Iris pigment epithelial cell (primary cell): ENCODE measurements around the gene GH2.
"Not testable (repeated sequence)": the region's sequence is repeated elsewhere in the genome, so short reads cannot be mapped to it uniquely, and the experiment has no call there.

Source experiments
- DNase-seq: peaks from one replicate; pipeline ENCODE4 v3.0.0-alpha.2; 2011; ENCODE audit warnings: low read depth

The GH2 gene

DNA sequence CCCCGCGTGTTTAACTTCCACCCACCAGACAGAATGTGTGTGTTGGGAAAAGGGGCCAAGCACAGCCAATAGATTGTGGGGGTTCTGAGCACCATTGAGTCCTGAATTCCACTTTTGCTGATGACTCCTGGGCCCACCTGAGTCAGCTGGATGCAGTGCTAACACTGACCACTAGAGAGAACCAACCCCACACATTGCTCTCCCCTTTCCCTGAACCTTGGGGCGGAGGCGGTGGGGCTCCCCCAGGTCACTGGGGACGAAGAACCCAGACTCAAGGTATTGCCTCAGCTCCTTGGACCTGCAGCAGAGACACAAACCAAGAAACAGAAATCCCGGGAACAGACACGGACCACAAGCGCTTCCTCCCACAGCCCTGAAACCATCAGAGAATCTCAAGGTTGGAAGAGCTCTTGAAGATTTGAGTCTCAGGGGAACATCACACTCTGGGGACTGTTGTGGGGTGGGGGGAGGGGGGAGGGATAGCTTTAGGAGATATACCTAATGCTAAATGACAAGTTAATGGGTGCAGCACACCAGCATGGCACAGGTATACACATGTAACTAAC lies 7.6 kb downstream of the GH2 start:
- DNase-seq, result not testable (repeated sequence)

DNA sequence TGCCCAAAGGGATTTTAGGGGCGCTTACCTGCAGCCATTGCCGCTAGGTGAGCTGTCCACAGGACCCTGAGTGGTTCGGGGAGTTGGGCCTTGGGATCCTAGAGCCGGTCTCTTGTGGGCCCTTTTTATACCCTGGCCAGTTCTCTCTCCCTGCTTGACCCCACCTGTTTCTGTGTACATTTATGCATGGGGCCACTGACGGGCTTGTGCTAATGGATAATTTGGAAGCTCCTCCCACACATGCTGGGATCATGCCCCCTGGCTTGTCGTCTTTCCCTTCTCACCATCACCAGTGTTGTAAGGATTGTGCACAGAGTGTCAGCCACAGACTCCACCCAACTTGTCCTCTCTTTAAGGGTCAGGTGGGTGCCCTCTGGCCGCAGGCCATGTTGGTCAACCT lies 8.2 kb downstream of the GH2 start, which contains the start of gene CSH2:
CSH2 (minus strand) TSS at position 101 of the 400 bp plus-strand sequence; CDS start at position 38, 63 bp downstream.
- not testable (repeated sequence) for DNase-seq

DNA sequence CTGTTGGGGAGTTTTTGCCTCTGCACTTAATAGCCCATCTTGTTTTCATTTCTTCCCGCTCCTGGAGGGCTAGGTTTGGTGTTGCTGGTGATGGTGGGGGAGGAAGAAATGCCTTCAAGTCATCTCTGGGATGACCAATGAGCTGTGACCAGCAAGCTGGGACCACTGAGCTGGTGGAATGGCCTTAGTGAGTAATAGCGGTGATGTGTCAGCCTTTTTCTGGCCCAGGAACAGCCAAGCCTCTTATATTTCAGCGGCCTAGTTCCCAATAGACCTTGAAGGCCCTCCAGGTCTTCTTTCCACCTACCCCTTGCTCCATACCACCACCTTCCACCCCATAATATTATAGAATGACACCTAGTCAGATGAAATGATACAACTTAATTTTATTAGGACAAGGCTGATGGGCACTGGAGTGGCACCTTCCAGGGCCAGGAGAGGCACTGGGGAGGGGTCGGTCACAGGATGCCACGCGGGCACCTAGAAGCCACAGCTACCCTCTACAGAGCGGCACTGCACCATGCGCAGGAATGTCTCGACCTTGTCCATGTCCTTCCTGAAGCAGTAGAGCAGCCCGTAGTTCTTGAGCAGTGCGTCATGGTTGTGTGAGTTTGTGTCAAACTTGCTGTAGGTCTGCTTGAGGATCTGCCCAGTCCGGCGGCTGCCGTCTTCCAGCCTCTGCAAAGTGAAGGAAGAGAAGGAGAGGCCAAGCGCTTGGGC lies 9.9 kb downstream of the GH2 start:
- not testable (repeated sequence) for DNase-seq

DNA sequence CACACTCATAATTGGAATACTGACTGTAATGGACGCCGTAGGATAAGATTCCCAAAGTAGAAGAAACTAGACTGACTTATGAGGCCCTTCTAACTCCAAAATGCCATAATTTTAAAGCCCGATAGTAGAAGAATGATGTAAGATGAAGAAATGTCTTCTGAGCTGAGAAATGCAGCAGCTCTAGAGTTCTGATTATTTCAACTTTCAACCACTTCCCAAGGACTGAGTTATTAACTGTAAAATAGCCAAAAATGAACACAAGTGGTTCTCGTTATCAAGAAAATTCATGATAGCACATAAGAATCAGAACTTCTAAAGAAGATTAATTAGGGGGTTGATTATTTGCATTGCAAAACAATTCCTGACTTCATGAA lies 11.5 kb downstream of the GH2 start:
- not testable (repeated sequence) for DNase-seq

DNA sequence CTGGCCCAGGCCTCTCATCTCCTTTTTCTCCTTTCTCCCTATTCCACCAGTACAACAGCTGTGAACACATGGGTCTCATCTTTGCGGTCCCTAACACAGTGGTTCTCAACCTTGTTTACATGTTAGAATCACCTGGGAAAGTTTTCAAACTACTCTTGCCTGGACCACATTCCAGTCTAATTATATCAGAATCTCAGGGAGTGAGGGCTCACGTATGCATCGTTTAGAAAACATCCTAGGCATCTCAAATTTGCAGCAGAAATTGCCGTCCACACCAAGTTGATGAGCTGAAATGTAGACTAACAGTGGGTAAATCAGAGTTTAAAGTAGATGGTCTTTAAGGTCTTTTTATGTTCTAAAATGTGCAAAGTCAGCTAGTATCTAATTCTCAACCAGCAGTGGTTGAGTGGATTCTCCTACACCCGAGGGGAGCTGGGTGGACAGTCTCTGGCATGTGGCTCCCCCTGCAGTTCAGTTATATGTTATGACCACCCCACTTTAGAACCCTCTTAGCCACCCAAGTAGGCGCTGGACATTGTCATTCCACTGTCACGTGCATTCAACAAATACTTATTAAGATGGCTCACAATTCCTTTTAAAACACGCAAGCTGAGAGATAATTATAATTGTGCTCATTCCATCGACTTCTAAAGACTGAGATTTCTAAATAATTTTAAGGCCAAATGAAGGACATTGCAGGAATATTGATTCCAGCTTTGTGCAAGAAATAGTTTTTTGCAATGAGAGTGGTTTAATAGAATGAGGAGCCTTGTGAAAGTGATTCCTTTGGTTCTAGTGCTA lies 12.1 kb downstream of the GH2 start:
- peak; percentile 33 for DNase-seq

- DNase-seq, result not testable (repeated sequence)
Measured at GRCh38 chr17:63866625-63867024, 15.1 kb downstream of the GH2 start.

DNA sequence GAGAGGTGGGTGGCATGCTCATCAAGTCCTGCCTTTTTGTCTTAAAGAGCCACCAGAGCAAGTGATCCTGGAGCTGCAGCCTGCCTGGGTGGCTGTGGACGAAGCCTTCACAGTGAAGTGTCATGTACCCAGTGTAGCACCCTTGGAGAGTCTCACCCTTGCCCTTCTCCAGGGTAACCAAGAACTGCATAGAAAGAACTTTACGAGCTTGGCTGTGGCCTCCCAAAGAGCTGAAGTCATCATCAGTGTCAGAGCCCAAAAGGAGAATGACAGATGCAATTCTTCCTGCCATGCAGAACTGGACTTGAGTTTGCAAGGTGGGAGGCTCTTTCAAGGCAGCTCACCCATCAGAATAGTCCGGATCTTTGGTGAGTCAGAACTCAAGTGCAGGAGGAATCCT lies 22.5 kb downstream of the GH2 start:
- no peak for DNase-seq

- DNase-seq, result not testable (repeated sequence)
Measured at GRCh38 chr17:63856425-63856824, 25.3 kb downstream of the GH2 start.

- no peak for DNase-seq
Measured at GRCh38 chr17:63855185-63855584, 26.6 kb downstream of the GH2 start.

- DNase-seq, result no peak
Measured at GRCh38 chr17:63854709-63855108, 27.0 kb downstream of the GH2 start.

- no peak for DNase-seq
Measured at GRCh38 chr17:63853260-63853659, 28.5 kb downstream of the GH2 start.

DNA sequence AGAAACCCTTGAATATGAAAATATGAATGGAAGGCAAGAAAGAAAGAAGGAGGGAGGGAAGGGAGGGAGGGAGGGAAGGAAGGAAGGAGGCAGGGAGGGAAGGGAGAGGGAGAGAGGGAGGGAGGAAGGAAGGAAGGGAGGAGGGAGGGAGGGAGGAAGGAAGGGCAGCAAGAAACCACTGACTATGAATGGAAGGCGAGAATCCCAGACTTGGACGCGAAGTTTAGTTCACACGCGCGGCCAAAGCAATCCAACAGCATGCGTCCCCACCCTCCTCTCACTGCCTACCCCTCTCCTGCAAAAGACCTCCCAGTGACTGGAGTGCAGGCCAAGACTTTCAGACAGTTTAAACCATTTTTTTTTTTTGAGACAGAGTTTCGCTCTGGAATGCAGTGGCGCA lies 31.3 kb downstream of the GH2 start:
- no peak for DNase-seq

- DNase-seq, result peak; percentile 85
Measured at GRCh38 chr17:63848834-63849689, 32.7 kb downstream of the GH2 start.

GRCh38 chr17:63847525-63848249 lies 34.1 kb downstream of the GH2 start:
- DNase-seq, result no peak

DNA sequence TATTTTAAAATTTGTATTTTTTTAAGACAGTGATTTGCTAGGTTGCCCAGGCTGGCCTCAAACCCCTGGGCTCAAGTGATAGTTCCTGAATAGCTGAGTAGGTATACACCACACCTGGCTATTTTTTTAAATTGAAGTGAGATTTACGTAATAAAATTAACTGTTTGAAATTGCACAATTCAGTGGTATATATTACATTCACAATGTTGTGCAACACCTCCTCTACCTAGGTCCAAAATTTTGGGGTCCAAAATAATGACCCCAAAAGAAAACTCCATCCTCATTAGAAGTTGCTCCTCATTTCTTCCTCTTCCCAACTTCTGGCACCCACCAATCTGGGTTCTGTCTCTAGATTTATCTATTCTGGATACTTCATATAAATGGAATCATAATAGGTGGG lies 36.2 kb downstream of the GH2 start:
- no peak for DNase-seq

DNA sequence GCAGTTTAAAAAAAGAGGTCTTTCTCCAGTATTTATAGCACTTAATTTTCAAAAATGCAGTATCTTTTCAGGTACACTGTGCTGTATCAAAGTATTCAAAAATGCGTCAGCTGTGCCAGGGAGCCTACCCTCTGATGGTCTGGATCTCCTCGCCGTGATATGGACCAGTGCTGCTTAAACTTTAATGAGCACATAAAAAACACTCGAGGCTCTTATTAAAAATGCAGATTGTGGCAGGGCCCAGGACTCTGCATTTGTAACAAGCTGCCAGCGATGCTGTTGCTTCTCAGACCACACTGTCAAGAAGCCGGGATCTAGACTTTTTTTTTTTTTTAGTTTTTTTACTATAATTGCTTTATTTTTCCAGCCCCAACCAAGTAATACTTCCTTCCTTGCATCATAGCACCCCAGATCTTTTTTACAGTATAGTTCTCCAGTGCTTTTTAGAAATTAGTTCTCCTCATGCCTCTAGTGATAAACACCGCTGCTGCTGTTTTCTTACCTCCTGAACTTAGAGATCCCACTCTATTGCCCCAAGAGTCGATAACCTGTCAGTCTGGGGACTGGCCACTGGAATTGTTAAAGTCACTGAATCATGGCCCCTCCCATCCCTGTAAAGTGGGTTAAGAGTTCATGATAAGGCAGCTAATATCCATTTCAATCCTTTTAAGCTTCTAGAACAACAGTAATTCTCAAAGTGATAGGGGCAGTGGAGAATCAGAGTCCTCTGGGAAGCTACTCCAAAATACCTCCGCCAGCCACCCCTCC lies 37.6 kb downstream of the GH2 start:
- DNase-seq, result no peak

- DNase-seq, result peak; percentile 55
Measured at GRCh38 chr17:63843387-63843888, 38.3 kb downstream of the GH2 start.

- peak; percentile 100 for DNase-seq
Measured at GRCh38 chr17:63842540-63843386, 39.0 kb downstream of the GH2 start, which contains the start of gene SMARCD2. Gene SMARCD2, minus strand, starts transcription at chr17:63842685. Its CDS starts 11 bp downstream, at chr17:63842674.

- DNase-seq, result no peak
Measured at GRCh38 chr17:63842173-63842539, 39.6 kb downstream of the GH2 start.
